WTC11 (cell line): ENCODE measurements around the gene CPSF4. TPM values are rescaled to one million over a fixed set of nuclear protein-coding genes. Genes with fewer than 3 reads are reported as not detected.

Source experiments
- ATAC-seq: fragments of 200-7000 bp; cut with Tn5 transposase; 2 replicates; pipeline ENCODE4 v1.10.0; 2021; ENCODE audit warnings: mild to moderate bottlenecking, moderate library complexity
- CTCF ChIA-PET: fragments of 300-600 bp; sonication (Branson Sonifier 250); formaldehyde crosslinking; loops from one replicate; lab custom pipeline; 2021; ENCODE audit warnings: antibody characterized with exemption; lab: Charles Lee
- POLR2A ChIA-PET: fragments of 350-600 bp; sonication (Branson Sonifier 250); formaldehyde crosslinking; loops from one replicate; lab custom pipeline; 2021; ENCODE audit warnings: antibody characterized with exemption; lab: Charles Lee
- DNase-seq: peaks from one replicate; pipeline ENCODE4 v3.0.0; 2021; ENCODE audit warnings: low spot score
- H3K27ac Mint-ChIP-seq: 2 replicates; pipeline ENCODE4 v1.8.0; 2021; ENCODE audit warnings: mixed read lengths
- H3K27me3 Mint-ChIP-seq: 2 replicates; pipeline ENCODE4 v1.8.0; 2021; ENCODE audit warnings: low read depth, mild to moderate bottlenecking, moderate library complexity, mixed read lengths
- H3K36me3 Mint-ChIP-seq: 2 replicates; pipeline ENCODE4 v1.8.0; 2021; ENCODE audit warnings: mixed read lengths
- H3K4me1 Mint-ChIP-seq: 2 replicates; pipeline ENCODE4 v1.8.0; 2022; ENCODE audit warnings: mixed read lengths
- H3K4me3 Mint-ChIP-seq: 2 replicates; pipeline ENCODE4 v1.8.0; 2021; ENCODE audit warnings: mild to moderate bottlenecking, moderate library complexity, mixed read lengths
- H3K9me3 Mint-ChIP-seq: 2 replicates; pipeline ENCODE4 v1.8.0; 2021; ENCODE audit warnings: mixed read lengths
- CREB1 ChIP-seq: sonication (generic); formaldehyde crosslinking; IDR thresholded peaks from 2 replicates; pipeline ENCODE4 v1.8.0; 2023; ENCODE audit warnings: mild to moderate bottlenecking, missing genetic modification reagents
- ELF4 ChIP-seq: sonication (generic); formaldehyde crosslinking; IDR thresholded peaks from 2 replicates; pipeline ENCODE4 v1.8.1; 2022; ENCODE audit warnings: low read depth, mild to moderate bottlenecking, moderate library complexity, missing genetic modification reagents
- EMX1 ChIP-seq: fragments of 250-450 bp; sonication (Bioruptor Pico); IDR thresholded peaks from 2 replicates; pipeline ENCODE4 v1.8.0; 2021; ENCODE audit warnings: mild to moderate bottlenecking
- ESRRA ChIP-seq: sonication (generic); formaldehyde crosslinking; IDR thresholded peaks from 2 replicates; pipeline ENCODE4 v1.8.1; 2022; ENCODE audit warnings: mild to moderate bottlenecking, missing genetic modification reagents, borderline replicate concordance
- FOXK1 ChIP-seq: sonication (generic); formaldehyde crosslinking; IDR thresholded peaks from 2 replicates; pipeline ENCODE4 v1.8.0; 2022; ENCODE audit warnings: mild to moderate bottlenecking, moderate library complexity, missing genetic modification reagents
- FOXP1 ChIP-seq: sonication (generic); formaldehyde crosslinking; IDR thresholded peaks from 2 replicates; pipeline ENCODE4 v1.8.0; 2022; ENCODE audit warnings: missing genetic modification reagents, mild to moderate bottlenecking, moderate library complexity, borderline replicate concordance
- IRF2 ChIP-seq: sonication (generic); formaldehyde crosslinking; IDR thresholded peaks from 2 replicates; pipeline ENCODE4 v1.8.0; 2022; ENCODE audit warnings: low read depth, missing genetic modification reagents, borderline replicate concordance
- JAZF1 ChIP-seq: fragments of 250-450 bp; sonication (Bioruptor Pico); IDR thresholded peaks from 2 replicates; pipeline ENCODE4 v1.9.0; 2021; ENCODE audit warnings: moderate library complexity, mild to moderate bottlenecking, inconsistent platforms
- MYBL2 ChIP-seq: sonication (generic); formaldehyde crosslinking; IDR thresholded peaks from 2 replicates; pipeline ENCODE4 v1.8.1; 2023; ENCODE audit warnings: mild to moderate bottlenecking, moderate library complexity, missing genetic modification reagents
- NR1H2 ChIP-seq: sonication (generic); formaldehyde crosslinking; IDR thresholded peaks from 2 replicates; pipeline ENCODE4 v1.9.0; 2021; ENCODE audit warnings: mild to moderate bottlenecking, moderate library complexity, missing genetic modification reagents
- RELA ChIP-seq: sonication (generic); formaldehyde crosslinking; IDR thresholded peaks from 2 replicates; pipeline ENCODE4 v1.8.1; 2022; ENCODE audit warnings: missing genetic modification reagents, mild to moderate bottlenecking, borderline replicate concordance
- SMAD3 ChIP-seq: sonication (generic); formaldehyde crosslinking; IDR thresholded peaks from 2 replicates; pipeline ENCODE4 v1.8.0; 2022; ENCODE audit warnings: missing genetic modification reagents, mild to moderate bottlenecking, borderline replicate concordance
- SP1 ChIP-seq: sonication (generic); formaldehyde crosslinking; conservative IDR thresholded peaks from 2 replicates; pipeline ENCODE4 v1.8.1; 2022; ENCODE audit warnings: missing genetic modification reagents
- TEAD4 ChIP-seq: sonication (generic); formaldehyde crosslinking; IDR thresholded peaks from 2 replicates; pipeline ENCODE4 v1.8.0; 2022; ENCODE audit warnings: mild to moderate bottlenecking, missing genetic modification reagents
- ZNF121 ChIP-seq: sonication (generic); formaldehyde crosslinking; IDR thresholded peaks from 2 replicates; pipeline ENCODE4 v1.8.0; 2023; ENCODE audit warnings: missing genetic modification reagents
- ZNF138 ChIP-seq: sonication (generic); formaldehyde crosslinking; conservative IDR thresholded peaks from 2 replicates; pipeline ENCODE4 v1.8.1; 2022; ENCODE audit warnings: mild to moderate bottlenecking, moderate library complexity, missing genetic modification reagents
- ZNF423 ChIP-seq: fragments of 250-450 bp; sonication (Bioruptor Pico); IDR thresholded peaks from 2 replicates; pipeline ENCODE4 v2.1.2; 2022; ENCODE audit warnings: mild to moderate bottlenecking, moderate library complexity
- ZNF671 ChIP-seq: fragments of 250-450 bp; sonication (Bioruptor Pico); IDR thresholded peaks from 2 replicates; pipeline ENCODE4 v1.8.0; 2021; ENCODE audit warnings: mild to moderate bottlenecking
- total RNA-seq: library from RNA; stranded (reverse); gene quantifications from 3 replicates; pipeline ENCODE4 v1.2.3, GENCODE V29; 2021
- TF ChIP-seq, protein P1 (sequence below): sonication (generic); formaldehyde crosslinking; IDR thresholded peaks from 2 replicates; pipeline ENCODE4 v1.8.1; 2022; ENCODE audit warnings: mild to moderate bottlenecking, missing genetic modification reagents, moderate library complexity, borderline replicate concordance
- TF ChIP-seq, protein P2 (sequence below): sonication (generic); formaldehyde crosslinking; IDR thresholded peaks from 2 replicates; pipeline ENCODE4 v1.8.0; 2022; ENCODE audit warnings: mild to moderate bottlenecking, missing genetic modification reagents
- TF ChIP-seq, protein P3 (sequence below): sonication (generic); formaldehyde crosslinking; IDR thresholded peaks from 2 replicates; pipeline ENCODE4 v1.8.1; 2022; ENCODE audit warnings: missing genetic modification reagents, borderline replicate concordance
- TF ChIP-seq, protein P4 (sequence below): sonication (generic); formaldehyde crosslinking; IDR thresholded peaks from 2 replicates; pipeline ENCODE4 v1.8.0; 2022; ENCODE audit warnings: mild to moderate bottlenecking, missing genetic modification reagents
- TF ChIP-seq, protein P5 (sequence below): sonication (generic); formaldehyde crosslinking; IDR thresholded peaks from 2 replicates; pipeline ENCODE4 v1.8.1; 2023; ENCODE audit warnings: mild to moderate bottlenecking, missing genetic modification reagents
- TF ChIP-seq, protein P6 (sequence below): sonication (generic); formaldehyde crosslinking; IDR thresholded peaks from 2 replicates; pipeline ENCODE4 v1.8.0; 2022; ENCODE audit warnings: mild to moderate bottlenecking, missing genetic modification reagents

Gene CPSF4
- total RNA-seq, 1 experiment from 2014 or later: 109 TPM

DNA sequence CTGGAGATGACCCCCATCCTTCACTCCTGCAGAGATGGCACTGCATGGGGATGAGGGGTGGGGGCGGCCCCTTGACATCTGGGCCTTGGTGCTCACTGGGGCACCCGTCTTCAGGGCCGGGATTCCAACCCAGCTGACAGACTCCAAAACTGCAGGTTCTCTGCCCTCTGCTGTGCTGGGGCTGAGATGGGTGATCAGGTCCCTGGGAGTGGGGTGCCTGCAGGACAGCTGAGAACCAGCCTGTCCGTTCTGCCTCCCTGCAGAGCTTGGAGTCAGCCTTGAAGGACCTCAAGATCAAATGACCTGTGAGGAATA, 44.6 kb upstream of the CPSF4 start:
- TF ChIP-seq, protein P1, sequence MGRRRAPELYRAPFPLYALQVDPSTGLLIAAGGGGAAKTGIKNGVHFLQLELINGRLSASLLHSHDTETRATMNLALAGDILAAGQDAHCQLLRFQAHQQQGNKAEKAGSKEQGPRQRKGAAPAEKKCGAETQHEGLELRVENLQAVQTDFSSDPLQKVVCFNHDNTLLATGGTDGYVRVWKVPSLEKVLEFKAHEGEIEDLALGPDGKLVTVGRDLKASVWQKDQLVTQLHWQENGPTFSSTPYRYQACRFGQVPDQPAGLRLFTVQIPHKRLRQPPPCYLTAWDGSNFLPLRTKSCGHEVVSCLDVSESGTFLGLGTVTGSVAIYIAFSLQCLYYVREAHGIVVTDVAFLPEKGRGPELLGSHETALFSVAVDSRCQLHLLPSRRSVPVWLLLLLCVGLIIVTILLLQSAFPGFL (CRISPR knock-in tag): no peak
- TF ChIP-seq MYBL2 (CRISPR knock-in tag) (no peak), SMAD3 (CRISPR knock-in tag) (0 out of 2 replicates have a peak, but pooled peaks have one; percentile 2), RELA (CRISPR knock-in tag) (no peak)
- Mint-ChIP-seq H3K27me3 (no peaks in the 10 kb centered on the region), H3K9me3 (no peaks in the 10 kb centered on the region), H3K4me3 (peak overlapping the region; percentile 77), H3K36me3 (peaks cover 36% of the 10 kb centered on the region), H3K4me1 (peaks cover 12% of the 10 kb centered on the region), H3K27ac (peak overlapping the region; percentile 98)
- POLR2A ChIA-PET: interaction anchor here (0.7 to 3.5 kb wide), 4 partner anchors 15 to 28 kb away, joined by 4 to 37 read pairs (median 6); partner anchors contain the start of genes BUD31 and PDAP1
- CTCF ChIA-PET: interaction anchor here (2.5 kb wide), 1 partner anchor 28 kb away, joined by 15 read pairs; no protein-coding TSS in a partner anchor
- ATAC-seq (no peak), DNase-seq (no peak)

DNA sequence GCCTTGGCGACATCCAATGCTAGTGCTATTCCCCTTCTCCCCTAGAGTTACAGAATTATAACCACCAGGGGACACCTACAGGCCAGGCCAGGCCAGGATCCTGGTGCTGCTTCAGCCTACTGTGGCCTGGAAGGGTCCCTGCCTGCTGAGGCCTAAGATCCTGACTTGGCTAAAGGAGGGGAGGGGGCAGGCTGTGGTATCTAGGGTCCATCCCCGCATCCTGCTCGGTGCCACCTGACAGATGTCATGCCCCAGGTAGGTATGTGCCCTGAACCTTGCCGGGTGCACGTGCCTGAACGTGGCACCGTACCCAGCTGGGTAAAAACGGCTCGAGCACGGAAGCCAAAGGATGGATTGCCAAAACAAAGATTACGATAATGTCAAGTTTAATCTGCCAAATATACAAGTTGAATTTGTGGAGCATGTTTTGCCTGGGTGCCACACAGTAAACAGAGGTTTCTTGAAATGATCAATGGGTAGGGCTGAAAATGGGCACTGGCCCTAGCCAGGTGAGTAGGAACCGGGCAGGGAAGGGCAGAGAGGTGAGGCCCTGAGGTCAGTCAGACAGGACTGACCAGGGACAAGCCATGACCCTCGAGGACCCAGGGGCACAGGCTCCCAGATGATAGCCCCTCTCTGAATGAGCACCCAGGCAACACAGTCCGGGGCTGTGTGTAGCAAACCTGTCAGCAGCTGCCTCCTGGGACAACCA, 43.0 kb upstream of the CPSF4 start:
- H3K36me3 Mint-ChIP-seq: peaks cover 49% of the 10 kb centered on the region
- TF ChIP-seq, protein P2, sequence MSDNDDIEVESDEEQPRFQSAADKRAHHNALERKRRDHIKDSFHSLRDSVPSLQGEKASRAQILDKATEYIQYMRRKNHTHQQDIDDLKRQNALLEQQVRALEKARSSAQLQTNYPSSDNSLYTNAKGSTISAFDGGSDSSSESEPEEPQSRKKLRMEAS (CRISPR knock-in tag): no peak
- TF ChIP-seq, protein P3, sequence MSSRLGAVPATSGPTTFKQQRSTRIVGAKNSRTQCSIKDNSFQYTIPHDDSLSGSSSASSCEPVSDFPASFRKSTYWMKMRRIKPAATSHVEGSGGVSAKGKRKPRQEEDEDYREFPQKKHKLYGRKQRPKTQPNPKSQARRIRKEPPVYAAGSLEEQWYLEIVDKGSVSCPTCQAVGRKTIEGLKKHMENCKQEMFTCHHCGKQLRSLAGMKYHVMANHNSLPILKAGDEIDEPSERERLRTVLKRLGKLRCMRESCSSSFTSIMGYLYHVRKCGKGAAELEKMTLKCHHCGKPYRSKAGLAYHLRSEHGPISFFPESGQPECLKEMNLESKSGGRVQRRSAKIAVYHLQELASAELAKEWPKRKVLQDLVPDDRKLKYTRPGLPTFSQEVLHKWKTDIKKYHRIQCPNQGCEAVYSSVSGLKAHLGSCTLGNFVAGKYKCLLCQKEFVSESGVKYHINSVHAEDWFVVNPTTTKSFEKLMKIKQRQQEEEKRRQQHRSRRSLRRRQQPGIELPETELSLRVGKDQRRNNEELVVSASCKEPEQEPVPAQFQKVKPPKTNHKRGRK (CRISPR knock-in tag): no peak
- TF ChIP-seq IRF2 (no peak), ZNF138 (CRISPR knock-in tag) (no peak), ESRRA (CRISPR knock-in tag) (no peak), SP1 (CRISPR knock-in tag) (no peak), FOXP1 (CRISPR knock-in tag) (no peak), JAZF1 (CRISPR knock-in tag) (no peak), ZNF423 (CRISPR knock-in tag) (no peak), FOXK1 (no peak), CREB1 (no peak), EMX1 (CRISPR knock-in tag) (no peak), NR1H2 (CRISPR knock-in tag) (no peak), TEAD4 (CRISPR knock-in tag) (no peak), ELF4 (CRISPR knock-in tag) (no peak), ZNF671 (CRISPR knock-in tag) (no peak), ZNF121 (CRISPR knock-in tag) (no peak)
- TF ChIP-seq, protein P4, sequence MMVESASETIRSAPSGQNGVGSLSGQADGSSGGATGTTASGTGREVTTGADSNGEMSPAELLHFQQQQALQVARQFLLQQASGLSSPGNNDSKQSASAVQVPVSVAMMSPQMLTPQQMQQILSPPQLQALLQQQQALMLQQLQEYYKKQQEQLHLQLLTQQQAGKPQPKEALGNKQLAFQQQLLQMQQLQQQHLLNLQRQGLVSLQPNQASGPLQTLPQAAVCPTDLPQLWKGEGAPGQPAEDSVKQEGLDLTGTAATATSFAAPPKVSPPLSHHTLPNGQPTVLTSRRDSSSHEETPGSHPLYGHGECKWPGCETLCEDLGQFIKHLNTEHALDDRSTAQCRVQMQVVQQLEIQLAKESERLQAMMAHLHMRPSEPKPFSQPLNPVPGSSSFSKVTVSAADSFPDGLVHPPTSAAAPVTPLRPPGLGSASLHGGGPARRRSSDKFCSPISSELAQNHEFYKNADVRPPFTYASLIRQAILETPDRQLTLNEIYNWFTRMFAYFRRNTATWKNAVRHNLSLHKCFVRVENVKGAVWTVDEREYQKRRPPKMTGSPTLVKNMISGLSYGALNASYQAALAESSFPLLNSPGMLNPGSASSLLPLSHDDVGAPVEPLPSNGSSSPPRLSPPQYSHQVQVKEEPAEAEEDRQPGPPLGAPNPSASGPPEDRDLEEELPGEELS: no peak
- TF ChIP-seq, protein P5, sequence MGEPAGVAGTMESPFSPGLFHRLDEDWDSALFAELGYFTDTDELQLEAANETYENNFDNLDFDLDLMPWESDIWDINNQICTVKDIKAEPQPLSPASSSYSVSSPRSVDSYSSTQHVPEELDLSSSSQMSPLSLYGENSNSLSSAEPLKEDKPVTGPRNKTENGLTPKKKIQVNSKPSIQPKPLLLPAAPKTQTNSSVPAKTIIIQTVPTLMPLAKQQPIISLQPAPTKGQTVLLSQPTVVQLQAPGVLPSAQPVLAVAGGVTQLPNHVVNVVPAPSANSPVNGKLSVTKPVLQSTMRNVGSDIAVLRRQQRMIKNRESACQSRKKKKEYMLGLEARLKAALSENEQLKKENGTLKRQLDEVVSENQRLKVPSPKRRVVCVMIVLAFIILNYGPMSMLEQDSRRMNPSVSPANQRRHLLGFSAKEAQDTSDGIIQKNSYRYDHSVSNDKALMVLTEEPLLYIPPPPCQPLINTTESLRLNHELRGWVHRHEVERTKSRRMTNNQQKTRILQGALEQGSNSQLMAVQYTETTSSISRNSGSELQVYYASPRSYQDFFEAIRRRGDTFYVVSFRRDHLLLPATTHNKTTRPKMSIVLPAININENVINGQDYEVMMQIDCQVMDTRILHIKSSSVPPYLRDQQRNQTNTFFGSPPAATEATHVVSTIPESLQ (CRISPR knock-in tag): no peak
- TF ChIP-seq, protein P6, sequence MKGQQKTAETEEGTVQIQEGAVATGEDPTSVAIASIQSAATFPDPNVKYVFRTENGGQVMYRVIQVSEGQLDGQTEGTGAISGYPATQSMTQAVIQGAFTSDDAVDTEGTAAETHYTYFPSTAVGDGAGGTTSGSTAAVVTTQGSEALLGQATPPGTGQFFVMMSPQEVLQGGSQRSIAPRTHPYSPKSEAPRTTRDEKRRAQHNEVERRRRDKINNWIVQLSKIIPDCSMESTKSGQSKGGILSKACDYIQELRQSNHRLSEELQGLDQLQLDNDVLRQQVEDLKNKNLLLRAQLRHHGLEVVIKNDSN (CRISPR knock-in tag): no peak
- no peak for DNase-seq
- no peak overlapping the region for H3K4me3 Mint-ChIP-seq
- H3K9me3 Mint-ChIP-seq: no peaks in the 10 kb centered on the region
- ChIA-PET POLR2A (interaction anchor here (0.5 to 3.5 kb wide), 3 partner anchors 13 to 108 kb away, joined by 3 to 37 read pairs (median 5); partner anchors contain the start of genes BUD31 and PDAP1), CTCF (no interaction called here)
- H3K27me3 Mint-ChIP-seq: no peaks in the 10 kb centered on the region
- no peak for ATAC-seq
- H3K27ac Mint-ChIP-seq: peak overlapping the region; percentile 41
- H3K4me1 Mint-ChIP-seq: peaks cover 12% of the 10 kb centered on the region
